K562 (cell line): ENCODE data around the gene NCAPD2. TPM values are rescaled to one million over a fixed set of nuclear protein-coding genes. Genes with fewer than 3 reads are reported as not detected.

Experiments used
- ATAC-seq: fragments of 200-7000 bp; cut with Tn5 transposase; 3 replicates; pipeline ENCODE4 v1.9.1; 2020; ENCODE audit warnings: moderate library complexity
- BruUV-seq: library from RNA; stranded (reverse); fragments of 400-500 nt; replicated peaks from 2 replicates; lab custom pipeline; 2021; lab: Mats Ljungman, UMichigan
- CTCF ChIA-PET: fragments of 300-600 bp; formaldehyde crosslinking; extraction: SDS; loops from one replicate; lab custom pipeline; 2021; ENCODE audit warnings: low intra/inter-chr PET ratio; lab: Yijun Ruan, JAX
- POLR2A ChIA-PET: fragments of 300-600, 350-650 bp; sonication (Branson Sonifier 250); formaldehyde crosslinking; extraction: SDS; loops from one replicate; lab custom pipeline; 2021; ENCODE audit warnings: antibody characterized with exemption, inconsistent platforms; lab: Yijun Ruan, JAX
- DNase-seq, 4 experiments: peaks; one replicate each; pipeline versions ENCODE4 v3.0.0 to v3.0.0-alpha.2; 2011 to 2018; ENCODE audit warnings: low spot score in 3 of 4, mixed read lengths in 3 of 4; ENCODE audit errors: extremely low read depth in 1 of 4
- FAIRE-seq: peaks from 2 replicates; lab custom pipeline; 2011; peaks lifted over from hg19 to GRCh38; lab: Jason Lieb, UNC
- H2AFZ ChIP-seq: 2 replicates; pipeline ENCODE4 v1.6.0; 2011; ENCODE audit warnings: low read depth, low read length, control low read depth, inconsistent platforms
- H3K27ac ChIP-seq: fragments of 200-600 bp; 3 replicates; pipeline ENCODE4 v1.8.0; 2011; ENCODE audit warnings: low read depth, mild to moderate bottlenecking, control low read depth, inconsistent platforms, low read length, moderate library complexity, mixed read lengths; ENCODE audit errors: extremely low read depth
- H3K27me3 ChIP-seq, 2 experiments: fragments of 300-600 bp in 1 of 2; 2 replicates in 1 of 2; 3 replicates in 1 of 2; pipeline versions ENCODE4 v1.6.0 to v1.8.0; 2011; ENCODE audit warnings: inconsistent platforms in 2 of 2, low read length in 2 of 2, mild to moderate bottlenecking in 1 of 2, mixed read lengths in 1 of 2, moderate library complexity in 1 of 2; ENCODE audit not compliant: control insufficient read depth in 2 of 2, insufficient read depth in 2 of 2
- H3K36me3 ChIP-seq: fragments of 300-600 bp; 3 replicates; pipeline ENCODE4 v1.8.0; 2011; ENCODE audit warnings: mild to moderate bottlenecking, low read length, inconsistent platforms; ENCODE audit not compliant: control insufficient read depth, insufficient read depth
- H3K4me1 ChIP-seq, 2 experiments: fragments of 200-600 bp in 1 of 2; replicated peaks in 1 of 2; 2 replicates in 1 of 2; 3 replicates in 1 of 2; pipeline versions ENCODE4 v1.5.1 to v1.8.0; 2011; ENCODE audit warnings: inconsistent platforms in 2 of 2, low read length in 2 of 2, mild to moderate bottlenecking in 1 of 2, mixed read lengths in 1 of 2, moderate library complexity in 1 of 2; ENCODE audit not compliant: control insufficient read depth in 2 of 2, insufficient read depth in 2 of 2
- H3K4me2 ChIP-seq: 2 replicates; pipeline ENCODE4 v1.6.1; 2011; ENCODE audit warnings: low read length, control low read depth, inconsistent platforms, mixed read lengths; ENCODE audit not compliant: insufficient read depth
- H3K4me3 ChIP-seq: fragments of 200-600 bp; sonication (generic), shearing (Covaris generic); 2 replicates; pipeline ENCODE4 v1.5.1; 2016; ENCODE audit warnings: control low read depth, inconsistent platforms
- H3K79me2 ChIP-seq: fragments of 200-600 bp; 3 replicates; pipeline ENCODE4 v1.8.0; 2011; ENCODE audit warnings: low read length, inconsistent platforms; ENCODE audit not compliant: control insufficient read depth, insufficient read depth
- H3K9ac ChIP-seq, 2 experiments: 2 replicates each; pipeline versions ENCODE4 v1.6.0 to v1.6.1; 2011; ENCODE audit warnings: low read depth in 2 of 2, low read length in 2 of 2, control low read depth in 1 of 2, inconsistent platforms in 1 of 2, mild to moderate bottlenecking in 1 of 2, mixed read lengths in 1 of 2; ENCODE audit not compliant: insufficient read depth in 1 of 2
- H3K9me1 ChIP-seq: one replicate; pipeline ENCODE4 v1.6.0; 2011; ENCODE audit warnings: inconsistent platforms, mild to moderate bottlenecking, low read length, moderate library complexity; ENCODE audit not compliant: control insufficient read depth, insufficient read depth
- H3K9me3 ChIP-seq: replicated peaks from 2 replicates; pipeline ENCODE4 v1.5.1; 2011; ENCODE audit warnings: low read depth, low read length, inconsistent platforms; ENCODE audit not compliant: control insufficient read depth, insufficient read depth
- H4K20me1 ChIP-seq: replicated peaks from 2 replicates; pipeline ENCODE4 v1.6.1; 2011; ENCODE audit warnings: low read length, inconsistent platforms, mixed read lengths; ENCODE audit not compliant: control insufficient read depth, insufficient read depth
- KDM2B ChIP-seq: fragments of 250-450 bp; sonication (Bioruptor Pico); IDR thresholded peaks from 2 replicates; pipeline ENCODE4 v1.8.0; 2021; ENCODE audit warnings: mild to moderate bottlenecking, moderate library complexity
- RCOR1 ChIP-seq, 2 experiments: IDR thresholded peaks; 2 replicates each; pipeline ENCODE4 v1.6.1; 2012; ENCODE audit warnings: low read depth in 2 of 2, low read length in 2 of 2, borderline replicate concordance in 1 of 2, improper control_type of control experiment in 1 of 2
- TARDBP ChIP-seq: fragments of 450-650 bp; IDR thresholded peaks from 2 replicates; pipeline ENCODE4 v1.6.1; 2016
- TRIM28 ChIP-seq: fragments of 450-650 bp; IDR thresholded peaks from 2 replicates; pipeline ENCODE4 v1.6.1; 2017
- ZNF551 ChIP-seq: fragments of 250-450 bp; sonication (Bioruptor Pico); IDR thresholded peaks from 2 replicates; pipeline ENCODE4 v1.5.0; 2021; ENCODE audit warnings: mild to moderate bottlenecking, moderate library complexity
- ZNF586 ChIP-seq: fragments of 450-650 bp; formaldehyde crosslinking; conservative IDR thresholded peaks from 2 replicates; pipeline ENCODE4 v1.4.0; 2020; ENCODE audit warnings: mild to moderate bottlenecking, moderate library complexity
- ZNF75A ChIP-seq: fragments of 450-650 bp; formaldehyde crosslinking; IDR thresholded peaks from 2 replicates; pipeline ENCODE4 v1.4.0; 2020; ENCODE audit warnings: mild to moderate bottlenecking
- ZNF785 ChIP-seq: fragments of 250-450 bp; sonication (Bioruptor Pico); IDR thresholded peaks from 2 replicates; pipeline ENCODE4 v1.4.0; 2020; ENCODE audit warnings: mild to moderate bottlenecking
- WGBS: fragments of 100-300 bp; shearing (Covaris generic); methylation state at CpG from one replicate; pipeline ENCODE4 v1.1.6; 2016; ENCODE audit warnings: low coverage, mixed read lengths; ENCODE audit not compliant: insufficient coverage; ENCODE audit errors: missing lambda C conversion rate; 5-methylcytosine and 5-hydroxymethylcytosine counted together
- in situ Hi-C: fragments of 300-500 bp; cut with MboI; formaldehyde crosslinking; loops from 4 replicates; pipeline ENCODE4 v1.15.0; 2018; ENCODE audit warnings: inconsistent platforms, mixed read lengths
- intact Hi-C: fragments of 100-400 bp; cut with micrococcal nuclease; formaldehyde crosslinking; loops from 2 replicates; pipeline ENCODE4 v1.14.2; 2022
- polyA plus RNA-seq, 8 experiments: library from polyadenylated mRNA; depleted of rRNA in 4 of 8; stranded (reverse) in 5 of 8; unstranded in 3 of 8; fragments of >200 nt; fragmentation: Nextera tagmentation in 2 of 8; fragmentation: Illumina TruSeq in 1 of 8; extraction: Ambion mirVana in 2 of 8; extraction: Trizol in 1 of 8; gene quantifications; 2 replicates each; pipeline versions ENCODE4 v1.2.1 to v1.2.3, GENCODE V29; 2011 to 2014; ENCODE audit warnings: inconsistent platforms in 1 of 8, missing spikeins in 1 of 8
- total RNA-seq, 7 experiments: library from RNA; depleted of rRNA in 6 of 7; stranded (reverse); fragments of >200 nt in 6 of 7; fragmentation: Illumina TruSeq in 2 of 7; extraction: Trizol in 2 of 7; gene quantifications; 2 replicates each; pipeline versions ENCODE4 v1.2.1 to v1.2.3, GENCODE V29; 2011 to 2021; ENCODE audit warnings: low replicate concordance in 1 of 7
- TF ChIP-seq, protein P1 (sequence below): fragments of 450-650 bp; IDR thresholded peaks from 2 replicates; pipeline ENCODE4 v1.6.1; 2014; ENCODE audit warnings: low read depth, mild to moderate bottlenecking, moderate library complexity, borderline replicate concordance

The NCAPD2 gene
- total and polyA plus RNA-seq, 9 of the 15 experiments (the other 6 are each of a cell fraction or from before 2014, with no cell fraction given), result 16.9 to 93.7 (median 68.3) TPM

DNA sequence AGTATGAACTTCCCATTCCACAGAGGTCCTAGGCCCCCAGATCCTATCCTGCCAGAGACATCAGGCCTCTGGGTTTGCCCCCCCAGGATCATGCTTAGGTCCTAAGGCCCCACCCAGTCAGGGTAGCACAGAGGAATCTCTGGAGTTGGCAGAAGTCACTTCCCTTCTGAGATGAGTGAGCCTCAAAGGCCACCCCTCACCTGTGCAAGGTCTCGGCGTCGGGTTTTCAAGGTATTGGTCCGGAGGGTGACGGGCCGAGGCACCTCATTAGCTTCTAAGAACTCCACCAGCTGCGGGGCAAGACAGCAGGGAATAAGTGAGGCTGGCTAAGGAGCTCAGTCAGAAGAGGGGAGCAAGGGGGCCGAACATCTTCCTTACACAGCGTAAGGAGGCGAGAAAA is 69.0 kb downstream of the NCAPD2 start:
- CTCF ChIA-PET, result interaction anchor here (0.7 to 1.1 kb wide), 2 partner anchors 122 to 135 kb away, joined by 3 to 5 read pairs; no protein-coding TSS in a partner anchor
- no peak overlapping the region for H3K27ac ChIP-seq
- ATAC-seq (no peak), FAIRE-seq (no peak), DNase-seq (no peak)
- peaks cover 88% of the 10 kb centered on the region for H3K36me3 ChIP-seq
- intact Hi-C loops, result no loop called here
- no peak overlapping the region for H3K4me3 ChIP-seq
- POLR2A ChIA-PET, result interaction anchor here (0.6 to 1.5 kb wide), 5 partner anchors 9 to 127 kb away, joined by 3 to 4 read pairs (median 3); no protein-coding TSS in a partner anchor
- peaks cover 36% of the 10 kb centered on the region for H3K79me2 ChIP-seq
- in situ Hi-C loops, result no loop called here
- TF ChIP-seq ZNF551 (no peak), TRIM28 (no peak), TARDBP (no peak), KDM2B (no peak), ZNF586 (CRISPR knock-in tag) (no peak), ZNF785 (CRISPR knock-in tag) (no peak), RCOR1 (IDR thresholded peaks at IDR 0.05; ENCODE audit: borderline replicate concordance in 1 of 2, low read depth in 2 of 2, low read length in 2 of 2) (no peak), ZNF75A (CRISPR knock-in tag) (no peak)
- TF ChIP-seq, protein P1, sequence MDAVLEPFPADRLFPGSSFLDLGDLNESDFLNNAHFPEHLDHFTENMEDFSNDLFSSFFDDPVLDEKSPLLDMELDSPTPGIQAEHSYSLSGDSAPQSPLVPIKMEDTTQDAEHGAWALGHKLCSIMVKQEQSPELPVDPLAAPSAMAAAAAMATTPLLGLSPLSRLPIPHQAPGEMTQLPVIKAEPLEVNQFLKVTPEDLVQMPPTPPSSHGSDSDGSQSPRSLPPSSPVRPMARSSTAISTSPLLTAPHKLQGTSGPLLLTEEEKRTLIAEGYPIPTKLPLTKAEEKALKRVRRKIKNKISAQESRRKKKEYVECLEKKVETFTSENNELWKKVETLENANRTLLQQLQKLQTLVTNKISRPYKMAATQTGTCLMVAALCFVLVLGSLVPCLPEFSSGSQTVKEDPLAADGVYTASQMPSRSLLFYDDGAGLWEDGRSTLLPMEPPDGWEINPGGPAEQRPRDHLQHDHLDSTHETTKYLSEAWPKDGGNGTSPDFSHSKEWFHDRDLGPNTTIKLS, result no peak
- no peaks in the 10 kb centered on the region for H3K9me1 ChIP-seq
- no peak overlapping the region for H3K4me2 ChIP-seq
- H3K4me1 ChIP-seq, result peaks cover 0 to 2% of the 10 kb centered on the region in 2 experiments; a peak in 3 of 5 replicates
- no peak overlapping the region for H2AFZ ChIP-seq
- H4K20me1 ChIP-seq, result no peaks in the 10 kb centered on the region; the same call in 1 of the 2 replicates
- 89% methylated on average over 8 of the region's 10 CpGs for WGBS
- H3K27me3 ChIP-seq, result no peaks in the 10 kb centered on the region
- H3K9ac ChIP-seq, result peak overlapping the region in 1 of 2 experiments; percentile 26; a peak in 1 of 4 replicates
- no peaks in the 10 kb centered on the region for H3K9me3 ChIP-seq
- no TSS peak for BruUV-seq
